Measurements from ENCODE around the gene TRAF2. TPM values are rescaled to one million over a fixed set of nuclear protein-coding genes. Genes with fewer than 3 reads are reported as not detected.
A peak's percentile ranks its signal among the peaks of the same experiment; 100 is the strongest.

The TRAF2 gene
- total and polyA plus RNA-seq, 9 of the 15 experiments (the other 6 are each of a cell fraction or from before 2014, with no cell fraction given) = 0.24 to 45.2 (median 18.0) TPM

DNA sequence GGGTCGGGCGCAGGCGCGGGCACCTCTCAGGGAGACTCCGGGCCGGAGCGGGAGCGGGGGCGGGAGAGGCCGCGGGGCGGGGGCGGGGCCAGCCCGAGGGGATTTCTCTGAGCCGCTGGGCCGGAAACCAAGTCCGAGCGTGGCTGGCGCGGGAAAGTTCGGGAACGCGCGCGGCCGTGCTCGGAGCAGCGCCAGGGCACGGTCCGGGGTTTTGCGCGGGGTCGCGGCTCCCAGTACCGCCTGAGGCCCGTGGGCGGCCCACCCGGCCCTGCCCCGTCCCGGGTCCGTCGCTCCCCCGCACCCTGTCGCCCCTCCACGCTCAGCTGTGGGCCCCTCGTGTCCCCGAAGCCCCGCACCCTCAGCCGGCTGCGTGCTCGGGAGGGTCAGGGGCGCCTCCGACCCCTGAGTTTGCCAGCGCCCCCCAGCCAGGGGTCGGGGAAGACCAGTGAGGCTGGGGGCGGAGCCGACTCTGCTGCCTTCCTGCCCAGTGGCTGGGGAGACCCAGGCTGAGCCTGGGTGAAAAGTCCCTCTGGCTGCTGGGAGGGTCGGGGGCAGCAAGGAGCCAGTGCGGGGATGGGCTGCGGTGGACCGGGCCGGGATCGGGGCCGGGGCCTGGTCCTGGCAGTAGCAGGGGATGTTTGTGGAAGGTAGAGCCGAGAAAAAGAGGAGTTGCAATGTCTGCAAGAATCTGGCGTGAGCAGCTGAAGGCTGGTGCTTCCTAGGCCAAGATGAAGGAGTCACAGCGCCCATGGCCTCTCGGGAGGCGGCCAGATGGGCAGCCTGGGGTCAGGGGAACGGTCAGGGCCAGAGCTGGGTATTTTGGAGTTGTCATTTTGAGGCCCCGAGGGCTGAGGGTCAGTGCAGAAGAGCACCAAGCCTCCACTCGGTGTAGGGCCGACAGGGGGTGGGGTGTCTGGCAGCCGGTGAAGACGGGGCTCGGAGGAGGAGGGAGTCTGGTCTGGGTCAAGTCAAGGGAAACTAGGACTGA is 588 bp downstream of the TRAF2 start:
- Histone ChIP-seq H3K9me1 (ENCODE audit: control insufficient read depth, insufficient read depth, low read length) (peaks cover 2% of the 10 kb centered on the region), H4K20me1 (replicated peaks; ENCODE audit: control insufficient read depth, insufficient read depth, low read length) (0 out of 2 replicates have a peak, but pooled peaks cover 9% of the 10 kb centered on the region), H3K4me3 (peak overlapping the region; percentile 92), H2AFZ (ENCODE audit: low read depth, low read length) (peak overlapping the region; percentile 54; the same call in 1 of the 2 replicates), H3K79me2 (ENCODE audit: control insufficient read depth, insufficient read depth, low read length) (peaks cover 69% of the 10 kb centered on the region), H3K4me2 (ENCODE audit: insufficient read depth, low read length) (peak overlapping the region; percentile 84), H3K9ac (ENCODE audit: insufficient read depth in 1 of 2, low read depth in 2 of 2, low read length in 2 of 2) (peak overlapping the region; percentile 88 to 98), H3K27ac (ENCODE audit: extremely low read depth, low read depth, low read length) (peak overlapping the region; percentile 88), H3K4me1 (replicated peaks in 1 of 2; ENCODE audit: control insufficient read depth in 2 of 2, insufficient read depth in 2 of 2, low read length in 2 of 2) (peaks cover 21 to 60% of the 10 kb centered on the region in 2 experiments), H3K36me3 (ENCODE audit: control insufficient read depth, insufficient read depth, low read length) (peaks cover 38% of the 10 kb centered on the region; the same call in 2 of the 3 replicates), H3K27me3 (ENCODE audit: control insufficient read depth in 2 of 2, insufficient read depth in 2 of 2, low read length in 2 of 2) (no peaks in the 10 kb centered on the region), H3K9me3 (replicated peaks; ENCODE audit: control insufficient read depth, insufficient read depth, low read depth, low read length) (no peaks in the 10 kb centered on the region; the same call in 1 of the 2 replicates)
- WGBS (ENCODE audit: insufficient coverage, low coverage, missing lambda C conversion rate) = 2% methylated on average over 29 of the region's 76 CpGs
- FAIRE-seq (peak; percentile 6), ATAC-seq (peak; percentile 37), DNase-seq (ENCODE audit: extremely low read depth in 1 of 4, low spot score in 3 of 4) (peak; percentile 44 to 55 (median 47))
- BruUV-seq (replicated peaks) = TSS peak; percentile 78
- POLR2A ChIA-PET = interaction anchor here (0.6 to 2.3 kb wide), 9 partner anchors 11 to 561 kb away, joined by 3 to 9 read pairs (median 4); no protein-coding TSS in a partner anchor
- CTCF ChIA-PET (ENCODE audit: low intra/inter-chr PET ratio) = interaction anchor here (0.6 to 0.7 kb wide), 2 partner anchors 37 to 198 kb away, joined by 3 read pairs; partner anchors contain the start of gene PHPT1
- in situ Hi-C loops (cut with MboI) = no loop called here
- intact Hi-C loops (cut with micrococcal nuclease) = loop anchor here (1.0 kb wide), 1 partner anchor 38 kb away; the partner anchor contains the start of gene PHPT1
- TF ChIP-seq CCNT2 (IDR thresholded peaks at IDR 0.05; ENCODE audit: borderline replicate concordance, extremely low read depth, insufficient read length, low read depth, low read length) (peak; percentile 17), ATF7 (IDR thresholded peaks at IDR 0.05) (no peak), ZNF431 (CRISPR knock-in tag; IDR thresholded peaks at IDR 0.05) (no peak), RBBP5 (IDR thresholded peaks at IDR 0.05; ENCODE audit: borderline replicate concordance, insufficient read depth, low read length, poor library complexity, severe bottlenecking) (peak; percentile 57), GABPA (tag; conservative IDR thresholded peaks at IDR 0.05; ENCODE audit: low read depth) (peak; percentile 74), ELF2 (CRISPR knock-in tag; IDR thresholded peaks at IDR 0.05) (peak; percentile 55; the same call in 1 of the 2 replicates), POLR2G (IDR thresholded peaks at IDR 0.05; ENCODE audit: low read depth, low read length) (peak; percentile 14; the same call in 1 of the 2 replicates), ZNF717 (CRISPR knock-in tag; IDR thresholded peaks at IDR 0.05) (0 out of 2 replicates have a peak, but pooled peaks have one; percentile 33), ERF (CRISPR knock-in tag; IDR thresholded peaks at IDR 0.05) (0 out of 2 replicates have a peak, but pooled peaks have one; percentile 38), TRIM28 (IDR thresholded peaks at IDR 0.05) (no peak)
- TF ChIP-seq, protein P1, sequence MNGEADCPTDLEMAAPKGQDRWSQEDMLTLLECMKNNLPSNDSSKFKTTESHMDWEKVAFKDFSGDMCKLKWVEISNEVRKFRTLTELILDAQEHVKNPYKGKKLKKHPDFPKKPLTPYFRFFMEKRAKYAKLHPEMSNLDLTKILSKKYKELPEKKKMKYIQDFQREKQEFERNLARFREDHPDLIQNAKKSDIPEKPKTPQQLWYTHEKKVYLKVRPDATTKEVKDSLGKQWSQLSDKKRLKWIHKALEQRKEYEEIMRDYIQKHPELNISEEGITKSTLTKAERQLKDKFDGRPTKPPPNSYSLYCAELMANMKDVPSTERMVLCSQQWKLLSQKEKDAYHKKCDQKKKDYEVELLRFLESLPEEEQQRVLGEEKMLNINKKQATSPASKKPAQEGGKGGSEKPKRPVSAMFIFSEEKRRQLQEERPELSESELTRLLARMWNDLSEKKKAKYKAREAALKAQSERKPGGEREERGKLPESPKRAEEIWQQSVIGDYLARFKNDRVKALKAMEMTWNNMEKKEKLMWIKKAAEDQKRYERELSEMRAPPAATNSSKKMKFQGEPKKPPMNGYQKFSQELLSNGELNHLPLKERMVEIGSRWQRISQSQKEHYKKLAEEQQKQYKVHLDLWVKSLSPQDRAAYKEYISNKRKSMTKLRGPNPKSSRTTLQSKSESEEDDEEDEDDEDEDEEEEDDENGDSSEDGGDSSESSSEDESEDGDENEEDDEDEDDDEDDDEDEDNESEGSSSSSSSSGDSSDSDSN (IDR thresholded peaks at IDR 0.05; ENCODE audit: borderline replicate concordance in 1 of 2, low read depth in 2 of 2, low read length in 2 of 2) = 0 out of 4 replicates have a peak, but pooled peaks of 1 of the 2 experiments have one; percentile 44
- TF ChIP-seq, protein P2, sequence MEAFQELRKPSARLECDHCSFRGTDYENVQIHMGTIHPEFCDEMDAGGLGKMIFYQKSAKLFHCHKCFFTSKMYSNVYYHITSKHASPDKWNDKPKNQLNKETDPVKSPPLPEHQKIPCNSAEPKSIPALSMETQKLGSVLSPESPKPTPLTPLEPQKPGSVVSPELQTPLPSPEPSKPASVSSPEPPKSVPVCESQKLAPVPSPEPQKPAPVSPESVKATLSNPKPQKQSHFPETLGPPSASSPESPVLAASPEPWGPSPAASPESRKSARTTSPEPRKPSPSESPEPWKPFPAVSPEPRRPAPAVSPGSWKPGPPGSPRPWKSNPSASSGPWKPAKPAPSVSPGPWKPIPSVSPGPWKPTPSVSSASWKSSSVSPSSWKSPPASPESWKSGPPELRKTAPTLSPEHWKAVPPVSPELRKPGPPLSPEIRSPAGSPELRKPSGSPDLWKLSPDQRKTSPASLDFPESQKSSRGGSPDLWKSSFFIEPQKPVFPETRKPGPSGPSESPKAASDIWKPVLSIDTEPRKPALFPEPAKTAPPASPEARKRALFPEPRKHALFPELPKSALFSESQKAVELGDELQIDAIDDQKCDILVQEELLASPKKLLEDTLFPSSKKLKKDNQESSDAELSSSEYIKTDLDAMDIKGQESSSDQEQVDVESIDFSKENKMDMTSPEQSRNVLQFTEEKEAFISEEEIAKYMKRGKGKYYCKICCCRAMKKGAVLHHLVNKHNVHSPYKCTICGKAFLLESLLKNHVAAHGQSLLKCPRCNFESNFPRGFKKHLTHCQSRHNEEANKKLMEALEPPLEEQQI (IDR thresholded peaks at IDR 0.05) = no peak
- TF ChIP-seq, protein P3, sequence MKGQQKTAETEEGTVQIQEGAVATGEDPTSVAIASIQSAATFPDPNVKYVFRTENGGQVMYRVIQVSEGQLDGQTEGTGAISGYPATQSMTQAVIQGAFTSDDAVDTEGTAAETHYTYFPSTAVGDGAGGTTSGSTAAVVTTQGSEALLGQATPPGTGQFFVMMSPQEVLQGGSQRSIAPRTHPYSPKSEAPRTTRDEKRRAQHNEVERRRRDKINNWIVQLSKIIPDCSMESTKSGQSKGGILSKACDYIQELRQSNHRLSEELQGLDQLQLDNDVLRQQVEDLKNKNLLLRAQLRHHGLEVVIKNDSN (CRISPR knock-in tag; IDR thresholded peaks at IDR 0.05) = no peak
